Measurements from ENCODE around the gene CNIH2. TPM values are rescaled to one million over a fixed set of nuclear protein-coding genes. Genes with fewer than 3 reads are reported as not detected.

Gene CNIH2
- total RNA-seq, 4 donors from 2014 or later, result not detected

- DNase-seq (ENCODE audit: low spot score in 2 of 2), result peak; percentile 96 to 98
- WGBS, 2 donors, result 10 to 17% methylated on average over 25 to 33 of the region's 35 CpGs
- TF ChIP-seq EP300 (IDR thresholded peaks at IDR 0.05) (peak; percentile 14 to 73), POLR2A (IDR thresholded peaks at IDR 0.05) (no peak), CTCF (IDR thresholded peaks at IDR 0.05) (peak; percentile 97 to 99 (median 98))
- H3K4me1 ChIP-seq, result peaks cover 0 to 52% (median 17%) of the 10 kb centered on the region in 4 donors
- peak overlapping the region in 2 of 4 donors; percentile 52 to 65 for H3K27ac ChIP-seq
- peaks cover 0 to 33% (median 0%) of the 10 kb centered on the region in 3 donors for H3K36me3 ChIP-seq
- peaks cover 0 to 3% of the 10 kb centered on the region in 2 donors for H3K27me3 ChIP-seq
- no peaks in the 10 kb centered on the region for H3K9me3 ChIP-seq
- no peak overlapping the region for H3K4me3 ChIP-seq
These were observed 4.8 kb downstream of the CNIH2 start for GRCh38 chr11:66282468-66283455.

GRCh38 chr11:66283461-66284105 is 5.6 kb downstream of the CNIH2 start:
- H3K9me3 ChIP-seq, result no peaks in the 10 kb centered on the region
- H3K27me3 ChIP-seq, result peaks cover 0 to 3% of the 10 kb centered on the region in 2 donors
- TF ChIP-seq EP300 (IDR thresholded peaks at IDR 0.05) (no peak), CTCF (IDR thresholded peaks at IDR 0.05) (no peak), POLR2A (IDR thresholded peaks at IDR 0.05) (no peak)
- DNase-seq (ENCODE audit: low spot score in 2 of 2), result no peak
- H3K4me3 ChIP-seq, result no peak overlapping the region
- H3K36me3 ChIP-seq, result peaks cover 0 to 33% (median 0%) of the 10 kb centered on the region in 3 donors
- WGBS, 2 donors, result 63 to 78% methylated on average over 10 to 14 of the region's 14 CpGs
- H3K4me1 ChIP-seq, result peaks cover 0 to 53% (median 20%) of the 10 kb centered on the region in 4 donors
- no peak overlapping the region for H3K27ac ChIP-seq

- no peak for TF ChIP-seq POLR2A (IDR thresholded peaks at IDR 0.05)
- no peak for TF ChIP-seq EP300 (IDR thresholded peaks at IDR 0.05)
- TF ChIP-seq CTCF (IDR thresholded peaks at IDR 0.05), result no peak
- Histone ChIP-seq H3K4me1 (peaks cover 0 to 54% (median 21%) of the 10 kb centered on the region in 4 donors), H3K9me3 (no peaks in the 10 kb centered on the region), H3K36me3 (peaks cover 0 to 33% (median 0%) of the 10 kb centered on the region in 3 donors), H3K27me3 (no peaks in the 10 kb centered on the region), H3K4me3 (no peak overlapping the region), H3K27ac (no peak overlapping the region)
- no peak for DNase-seq (ENCODE audit: low spot score in 2 of 2)
- 85 to 91% methylated on average over 16 of the region's 16 CpGs for WGBS, 2 donors
These were observed 6.6 kb downstream of the CNIH2 start for GRCh38 chr11:66284526-66285078.

- WGBS, 2 donors, result 69 to 80% methylated on average over 13 of the region's 13 CpGs
- peaks cover 0 to 62% (median 26%) of the 10 kb centered on the region in 4 donors for H3K4me1 ChIP-seq
These were observed 7.4 kb downstream of the CNIH2 start for GRCh38 chr11:66285250-66285947.

More at GRCh38 chr11:66285250-66285947, 7.4 kb downstream of the CNIH2 start:
- Histone ChIP-seq H3K27ac (no peak overlapping the region), H3K36me3 (peaks cover 0 to 33% (median 0%) of the 10 kb centered on the region in 3 donors), H3K27me3 (no peaks in the 10 kb centered on the region), H3K9me3 (no peaks in the 10 kb centered on the region), H3K4me3 (no peak overlapping the region)
- TF ChIP-seq POLR2A (IDR thresholded peaks at IDR 0.05), result no peak
- no peak for TF ChIP-seq EP300 (IDR thresholded peaks at IDR 0.05)
- TF ChIP-seq CTCF (IDR thresholded peaks at IDR 0.05), result no peak
- DNase-seq (ENCODE audit: low spot score in 2 of 2), result no peak
